ENCODE results near the gene CGN.

CGN gene

DNA sequence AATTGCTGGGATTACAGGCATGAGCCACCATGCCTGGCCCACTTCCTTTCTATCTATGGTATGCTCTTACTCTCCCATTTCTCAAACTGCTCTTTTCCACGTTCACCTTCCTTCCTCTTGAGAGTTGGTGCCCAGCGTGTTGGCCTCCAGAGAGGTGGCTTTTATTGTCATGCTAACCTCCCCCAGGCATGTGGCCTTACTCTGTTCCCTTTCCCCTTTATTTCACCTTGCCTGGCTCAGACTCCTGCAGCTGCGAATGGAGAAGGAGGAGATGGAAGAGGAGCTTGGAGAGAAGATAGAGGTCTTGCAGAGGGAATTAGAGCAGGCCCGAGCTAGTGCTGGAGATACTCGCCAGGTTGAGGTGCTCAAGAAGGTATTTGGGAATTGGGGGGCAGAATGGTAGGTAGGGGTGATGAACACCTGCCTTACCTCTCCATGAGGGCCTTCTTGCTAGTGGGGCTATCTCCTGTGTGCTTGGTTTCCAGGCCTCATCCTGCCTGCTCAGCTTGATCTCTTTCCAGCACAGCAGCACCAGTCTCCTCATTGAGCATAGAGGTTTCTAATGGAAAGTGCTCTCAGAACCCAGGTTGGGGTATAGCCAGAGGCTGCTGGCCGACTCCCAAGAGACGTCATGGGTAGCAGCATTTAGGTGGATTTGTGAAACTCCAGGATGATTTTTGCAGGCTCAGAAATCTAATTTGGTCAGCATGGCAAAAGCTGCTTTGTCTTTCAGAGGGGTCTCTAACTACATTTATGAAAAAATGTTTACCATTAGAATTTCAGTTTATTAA, 15.7 kb downstream of the CGN start:
- no peak for DNase-seq

DNA sequence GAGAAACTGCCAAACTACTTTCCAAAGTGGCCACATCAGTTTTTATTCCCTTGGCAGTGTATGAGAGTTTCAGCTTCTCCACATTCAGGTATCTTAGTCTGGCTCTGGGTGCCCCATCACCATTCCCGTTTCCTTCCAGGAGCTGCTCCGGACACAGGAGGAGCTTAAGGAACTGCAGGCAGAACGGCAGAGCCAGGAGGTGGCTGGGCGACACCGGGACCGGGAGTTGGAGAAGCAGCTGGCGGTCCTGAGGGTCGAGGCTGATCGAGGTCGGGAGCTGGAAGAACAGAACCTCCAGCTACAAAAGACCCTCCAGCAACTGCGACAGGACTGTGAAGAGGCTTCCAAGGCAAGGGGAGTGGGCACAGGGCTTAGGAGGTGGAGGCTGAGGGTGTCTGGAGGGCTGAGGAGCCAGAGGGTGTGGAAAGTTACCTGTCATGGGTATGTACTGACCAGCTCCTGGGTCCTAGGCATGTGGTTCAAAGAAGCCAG, 18.1 kb downstream of the CGN start:
- DNase-seq = no peak

DNA sequence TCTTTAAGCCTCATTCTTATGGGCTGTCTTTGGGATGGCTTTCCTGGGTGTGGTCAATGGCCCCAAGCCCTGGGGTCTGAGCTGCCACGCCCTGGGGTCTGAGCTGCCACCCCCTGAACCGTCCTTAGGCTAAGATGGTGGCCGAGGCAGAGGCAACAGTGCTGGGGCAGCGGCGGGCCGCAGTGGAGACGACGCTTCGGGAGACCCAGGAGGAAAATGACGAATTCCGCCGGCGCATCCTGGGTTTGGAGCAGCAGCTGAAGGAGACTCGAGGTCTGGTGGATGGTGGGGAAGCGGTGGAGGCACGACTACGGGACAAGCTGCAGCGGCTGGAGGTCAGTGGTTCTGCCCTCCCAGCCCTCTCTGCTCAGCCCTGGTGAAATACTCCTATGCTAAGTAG, 18.6 kb downstream of the CGN start:
- DNase-seq = no peak

DNA sequence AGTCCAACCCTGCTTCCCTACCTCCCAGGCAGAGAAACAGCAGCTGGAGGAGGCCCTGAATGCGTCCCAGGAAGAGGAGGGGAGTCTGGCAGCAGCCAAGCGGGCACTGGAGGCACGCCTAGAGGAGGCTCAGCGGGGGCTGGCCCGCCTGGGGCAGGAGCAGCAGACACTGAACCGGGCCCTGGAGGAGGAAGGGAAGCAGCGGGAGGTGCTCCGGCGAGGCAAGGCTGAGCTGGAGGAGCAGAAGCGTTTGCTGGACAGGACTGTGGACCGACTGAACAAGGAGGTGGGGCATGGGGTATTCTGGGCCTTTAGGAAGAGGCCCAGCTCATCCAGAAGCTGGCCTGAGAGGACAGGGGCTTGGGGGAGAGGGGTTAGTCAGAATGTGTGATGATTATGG, 19.3 kb downstream of the CGN start:
- DNase-seq = no peak

DNA sequence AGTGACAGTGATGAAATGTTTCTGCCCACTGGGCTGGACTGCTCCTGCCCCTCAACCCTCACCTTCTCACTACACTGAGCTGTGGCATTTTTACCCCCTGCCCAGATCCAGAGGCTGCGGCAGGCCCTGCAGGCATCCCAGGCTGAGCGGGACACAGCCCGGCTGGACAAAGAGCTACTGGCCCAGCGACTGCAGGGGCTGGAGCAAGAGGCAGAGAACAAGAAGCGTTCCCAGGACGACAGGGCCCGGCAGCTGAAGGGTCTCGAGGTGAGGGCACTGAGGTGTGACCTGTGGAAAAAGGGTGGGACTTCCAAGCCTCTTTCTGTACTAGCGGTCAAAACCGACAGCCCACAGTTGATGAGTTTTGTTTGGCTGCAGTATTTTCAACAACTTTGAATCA, 22.7 kb downstream of the CGN start:
- DNase-seq = no peak

DNA sequence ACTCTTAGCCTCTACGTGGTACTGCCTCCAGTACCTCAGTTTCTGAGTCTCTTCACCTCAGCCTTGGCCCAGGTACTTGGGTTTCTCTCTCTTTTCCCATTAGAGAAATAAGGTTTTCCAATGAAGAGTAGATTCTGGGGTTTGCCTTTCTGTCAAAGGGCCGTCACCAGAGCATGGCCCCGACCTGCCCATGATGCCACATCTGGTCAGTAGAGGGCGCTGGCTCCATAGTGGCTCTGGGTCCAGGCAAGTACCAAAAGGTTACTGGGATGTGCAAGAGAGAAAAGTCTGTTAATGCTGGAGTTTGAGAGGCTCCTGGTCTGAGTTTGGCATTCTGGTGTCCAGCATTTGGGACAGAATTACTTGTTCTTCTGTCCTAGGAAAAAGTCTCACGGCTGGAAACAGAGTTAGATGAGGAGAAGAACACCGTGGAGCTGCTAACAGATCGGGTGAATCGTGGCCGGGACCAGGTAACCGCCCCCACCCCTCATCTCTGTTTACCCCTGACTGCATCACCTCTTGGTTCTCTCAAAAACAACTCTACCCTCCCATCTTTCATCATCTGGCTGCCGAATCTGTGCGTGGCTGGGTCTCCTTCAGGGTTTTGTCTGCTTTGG, 23.6 kb downstream of the CGN start:
- peak; percentile 19 to 64 (median 60) for DNase-seq

DNA sequence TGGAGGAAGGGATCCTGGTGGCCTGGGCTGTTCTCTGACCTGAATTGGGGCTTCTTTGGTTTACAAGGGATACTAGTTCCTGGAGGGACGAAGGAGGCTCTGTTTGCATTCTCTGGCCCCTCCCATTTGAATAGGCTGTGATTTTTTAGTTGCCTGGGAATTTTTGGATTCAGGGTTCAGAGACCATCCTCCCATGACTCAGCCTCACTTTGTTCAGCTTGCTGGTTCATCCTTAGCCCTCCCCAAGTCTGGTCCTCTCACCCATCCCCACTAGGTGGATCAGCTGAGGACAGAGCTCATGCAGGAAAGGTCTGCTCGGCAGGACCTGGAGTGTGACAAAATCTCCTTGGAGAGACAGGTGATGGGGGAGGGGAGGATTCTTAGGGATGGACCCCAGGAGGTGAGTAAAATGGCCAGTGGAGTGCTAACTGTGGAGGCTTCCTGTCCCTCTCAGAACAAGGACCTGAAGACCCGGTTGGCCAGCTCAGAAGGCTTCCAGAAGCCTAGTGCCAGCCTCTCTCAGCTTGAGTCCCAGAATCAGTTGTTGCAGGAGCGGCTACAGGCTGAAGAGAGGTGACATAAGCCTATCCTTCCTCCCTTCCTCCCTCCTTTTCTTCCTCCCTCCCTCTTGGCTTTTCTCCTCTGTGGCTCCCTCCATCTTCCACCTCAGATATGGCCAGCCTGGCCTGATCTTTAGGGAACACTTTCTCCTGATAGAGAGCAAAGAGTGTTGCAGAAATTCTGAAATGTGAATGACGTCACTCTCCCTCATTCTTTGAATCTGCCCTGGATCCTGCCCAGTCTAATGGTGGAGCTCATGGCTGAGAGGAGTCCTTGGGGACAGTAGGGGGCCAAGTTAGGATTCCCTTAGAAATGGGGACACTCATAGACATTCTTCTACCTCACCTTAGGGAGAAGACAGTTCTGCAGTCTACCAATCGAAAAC, 24.4 kb downstream of the CGN start:
- DNase-seq = no peak

DNA sequence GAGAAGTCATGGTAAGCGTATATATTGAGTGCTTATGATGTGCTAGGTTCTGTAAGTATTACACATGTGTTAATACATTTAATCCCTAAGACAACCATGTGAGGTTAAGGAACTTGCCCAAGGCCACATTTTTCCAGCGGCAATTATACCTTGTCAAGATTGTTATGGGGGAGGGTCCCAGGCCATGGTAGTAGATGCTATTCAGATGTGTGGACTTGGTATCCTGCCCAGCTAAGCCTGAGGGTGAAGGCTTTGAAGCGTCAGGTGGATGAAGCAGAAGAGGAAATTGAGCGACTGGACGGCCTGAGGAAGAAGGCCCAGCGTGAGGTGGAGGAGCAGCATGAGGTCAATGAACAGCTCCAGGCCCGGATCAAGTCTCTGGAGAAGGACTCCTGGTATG, 25.3 kb downstream of the CGN start:
- no peak for DNase-seq

DNA sequence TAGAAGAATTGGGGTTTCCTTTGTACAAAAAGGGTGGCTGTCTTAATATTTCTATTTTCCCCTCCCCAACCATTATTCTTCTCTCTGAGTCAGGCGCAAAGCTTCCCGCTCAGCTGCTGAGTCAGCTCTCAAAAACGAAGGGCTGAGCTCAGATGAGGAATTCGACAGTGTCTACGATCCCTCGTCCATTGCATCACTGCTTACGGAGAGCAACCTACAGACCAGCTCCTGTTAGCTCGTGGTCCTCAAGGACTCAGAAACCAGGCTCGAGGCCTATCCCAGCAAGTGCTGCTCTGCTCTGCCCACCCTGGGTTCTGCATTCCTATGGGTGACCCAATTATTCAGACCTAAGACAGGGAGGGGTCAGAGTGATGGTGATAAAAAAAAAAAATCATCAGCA, 25.9 kb downstream of the CGN start:
- DNase-seq = no peak

DNA sequence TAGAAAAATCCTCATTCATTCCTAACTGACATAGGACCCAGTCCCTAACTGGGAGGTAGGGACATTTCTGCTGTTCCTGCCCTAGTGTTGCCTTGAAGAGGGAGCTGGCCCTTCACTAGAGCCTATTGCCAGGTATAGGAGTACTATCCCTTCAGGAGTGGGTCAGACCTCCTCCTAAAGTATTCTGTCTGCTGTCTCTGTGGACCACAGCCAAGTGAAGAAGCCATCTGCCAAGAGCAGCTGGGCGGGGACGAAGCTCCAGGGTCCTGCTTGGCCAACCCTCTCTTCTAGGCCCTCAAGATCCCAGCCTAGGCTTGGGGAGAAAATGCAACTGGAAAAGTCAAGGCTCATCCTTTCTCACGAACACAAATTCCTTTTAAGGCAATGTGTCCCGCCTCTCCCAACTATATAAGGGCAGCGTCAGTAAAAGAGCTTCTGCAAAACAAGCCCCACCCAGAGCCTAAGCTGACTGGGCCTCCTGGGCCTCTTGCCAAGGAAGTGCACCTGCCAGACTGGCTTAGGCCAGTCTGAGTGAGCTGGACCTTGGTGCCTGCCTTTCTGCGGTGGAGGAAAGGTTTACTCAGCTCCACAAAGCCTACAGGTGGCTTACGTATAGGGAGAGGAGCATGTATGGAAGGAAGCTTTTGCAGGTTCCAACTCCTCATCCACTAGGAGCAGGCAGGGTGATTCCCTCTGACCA, 28.3 kb downstream of the CGN start:
- no peak for DNase-seq

DNA sequence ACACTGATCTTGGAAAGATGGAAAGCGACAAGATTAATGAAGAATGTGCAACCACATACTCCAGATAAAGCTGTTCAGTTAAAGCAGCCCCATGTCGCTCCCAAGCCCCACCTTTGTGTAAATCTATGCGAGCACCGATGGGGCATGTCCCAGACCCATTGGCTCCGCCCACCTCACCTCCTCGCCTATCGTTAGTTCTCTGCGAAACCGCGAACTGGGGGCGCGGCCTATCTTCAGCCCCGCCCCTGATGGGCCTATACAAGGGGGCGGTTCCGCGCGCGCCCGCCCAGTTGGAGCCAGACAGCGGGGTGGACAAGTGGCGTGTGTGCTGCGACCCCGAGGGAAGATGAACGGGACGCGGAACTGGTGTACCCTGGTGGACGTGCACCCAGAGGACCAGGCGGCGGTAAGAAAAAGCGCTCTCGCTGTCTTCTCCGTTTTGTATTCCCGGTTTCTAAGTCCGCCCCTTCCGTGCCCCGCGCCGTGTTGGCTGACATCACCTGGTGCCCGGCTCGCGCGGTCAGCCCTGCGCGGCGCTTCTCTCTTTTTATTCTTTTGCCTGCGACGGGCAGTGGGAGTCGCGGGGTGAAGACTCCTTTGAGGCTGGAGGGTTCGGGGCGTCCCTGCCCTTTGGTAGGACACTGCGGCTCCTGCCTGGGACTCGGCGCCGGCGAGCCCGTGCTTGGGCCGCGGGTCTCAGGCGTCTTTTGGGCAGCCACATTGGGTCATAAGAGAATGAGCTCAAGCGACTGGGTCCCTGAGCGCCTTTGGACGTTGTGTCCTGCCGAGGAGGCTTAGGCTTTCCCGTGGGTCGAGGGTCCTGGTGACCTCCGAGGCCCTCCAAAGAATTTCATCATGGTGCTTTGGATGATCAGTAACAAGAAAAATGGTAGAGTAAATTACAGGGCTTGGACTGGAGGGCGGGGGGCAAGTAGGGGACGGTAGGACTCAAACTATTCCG, 29.1 kb downstream of the CGN start, which contains the start of gene TUFT1:
TSS of gene TUFT1 (plus strand) at position 289 of the 961 bp plus-strand sequence. CDS start at position 347, 58 bp downstream.
- DNase-seq = peak; percentile 71 to 92 (median 80)

DNA sequence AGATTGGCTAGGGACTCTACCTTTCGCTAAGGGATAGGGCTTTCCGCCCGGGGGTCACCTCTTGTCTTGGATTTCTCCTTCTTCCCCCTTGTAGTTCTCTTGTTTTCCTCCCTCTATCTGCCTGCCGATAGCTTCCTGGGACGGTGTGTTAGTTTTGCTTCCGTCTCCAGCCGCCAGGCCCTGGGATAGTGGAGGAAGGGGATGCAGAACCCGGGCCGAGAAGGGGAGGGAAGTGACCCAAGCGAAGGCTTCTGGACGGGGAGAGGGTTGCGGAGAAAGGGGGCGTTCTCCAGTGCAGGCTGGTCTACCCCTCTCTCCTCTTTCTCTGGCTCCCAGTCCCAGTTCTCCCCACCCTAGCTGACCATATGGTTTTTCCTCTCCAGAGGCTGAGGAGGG, 29.8 kb downstream of the CGN start:
- DNase-seq = no peak

DNA sequence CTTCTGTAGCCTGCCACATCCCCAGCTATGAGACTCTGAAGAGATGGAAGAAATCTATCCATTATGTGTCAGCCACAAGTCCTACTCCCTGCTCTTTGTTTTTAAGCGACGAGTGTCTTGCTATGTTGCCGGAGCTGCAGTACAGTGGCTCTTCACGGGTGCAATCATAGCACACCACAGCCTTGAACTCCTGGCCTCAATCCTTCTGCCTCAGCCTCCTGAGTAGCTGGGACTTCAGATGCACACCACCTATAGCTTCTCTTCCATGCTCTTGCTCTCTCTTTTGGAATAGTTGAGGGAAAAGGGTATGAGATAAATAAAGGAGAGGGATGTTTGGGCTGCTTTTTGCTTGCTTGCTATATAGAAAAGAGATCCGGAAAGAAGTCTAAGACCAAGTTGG, 30.6 kb downstream of the CGN start:
- no peak for DNase-seq

DNA sequence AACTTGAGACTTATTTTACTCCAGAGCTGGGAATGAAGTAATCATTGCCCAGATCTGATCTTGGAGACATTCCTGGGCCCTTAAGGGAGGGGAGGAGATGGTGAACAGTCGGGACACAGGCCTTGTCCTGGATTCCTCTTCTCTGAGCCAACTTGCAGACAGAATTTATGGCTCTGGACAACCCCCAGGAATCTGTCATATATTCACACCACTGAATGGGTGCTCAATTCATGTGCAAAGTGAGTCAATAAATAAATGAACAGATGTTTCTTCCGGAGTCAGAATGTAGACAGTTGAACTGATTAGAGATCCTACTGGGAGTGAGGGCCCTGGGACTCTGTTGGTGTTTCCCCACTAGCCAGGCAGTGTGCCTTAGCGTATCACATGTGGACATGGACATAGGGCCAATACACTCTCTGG, 31.5 kb downstream of the CGN start:
- DNase-seq = no peak

DNA sequence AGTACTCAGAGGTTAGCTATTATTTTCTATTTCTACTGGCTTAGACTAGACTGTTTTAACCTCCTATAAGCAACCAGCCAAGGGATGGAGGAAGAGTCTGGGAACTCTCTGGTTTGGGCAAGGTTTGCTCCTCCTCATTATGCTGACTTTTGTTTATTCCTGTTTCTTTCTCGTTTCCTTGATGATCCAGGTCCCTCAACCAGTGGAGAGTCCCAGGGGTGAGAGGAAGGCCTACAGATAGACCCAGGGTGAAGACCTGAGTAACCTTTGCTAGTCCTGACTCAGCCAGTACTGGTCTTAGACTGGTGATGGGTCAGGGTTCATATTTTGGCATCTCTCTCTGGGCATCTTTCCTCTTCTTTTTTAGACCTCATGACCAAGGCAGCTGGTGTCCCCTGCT, 34.4 kb downstream of the CGN start:
- DNase-seq = no peak

DNA sequence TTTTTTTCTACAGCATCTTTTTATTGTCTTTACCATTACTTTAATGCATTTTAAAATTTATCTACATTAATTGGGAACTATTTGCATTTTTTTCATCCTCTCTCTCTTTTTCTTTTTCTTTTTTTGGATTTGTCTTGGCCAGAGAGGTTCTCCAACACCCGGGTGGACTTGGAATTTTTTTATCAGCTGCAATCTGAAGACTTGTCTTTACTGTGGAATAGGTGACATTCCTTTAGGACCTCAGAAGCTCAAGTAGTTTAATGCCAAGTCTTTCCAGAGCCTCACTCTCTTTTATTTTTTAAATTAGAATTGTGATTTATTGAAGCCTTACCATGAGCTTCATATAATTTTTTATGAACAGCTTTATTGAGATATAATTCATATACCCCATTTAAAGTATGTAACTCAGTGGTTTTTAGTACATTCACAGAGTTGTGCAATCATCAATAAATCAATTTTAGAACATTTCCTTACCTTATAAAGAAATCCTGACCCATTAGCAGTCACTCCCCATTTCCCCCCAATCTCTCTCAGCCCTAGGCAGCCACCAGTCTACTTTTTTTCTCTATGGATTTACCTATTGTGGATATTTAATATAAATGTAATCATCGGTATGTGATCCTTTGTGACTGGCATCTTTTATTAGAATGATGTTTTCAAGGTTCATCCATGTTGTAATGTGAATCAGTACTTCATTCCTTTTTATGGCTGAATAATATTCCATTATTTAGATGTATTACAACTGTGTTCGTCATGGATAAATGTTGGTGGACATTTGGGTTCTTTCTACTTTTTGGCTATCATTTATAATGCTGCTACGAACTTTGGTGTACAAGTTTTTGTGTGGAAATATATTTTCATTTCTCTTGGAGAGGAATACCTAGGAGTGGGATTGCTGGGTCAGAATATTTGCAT, 35.1 kb downstream of the CGN start:
- no peak for DNase-seq

DNA sequence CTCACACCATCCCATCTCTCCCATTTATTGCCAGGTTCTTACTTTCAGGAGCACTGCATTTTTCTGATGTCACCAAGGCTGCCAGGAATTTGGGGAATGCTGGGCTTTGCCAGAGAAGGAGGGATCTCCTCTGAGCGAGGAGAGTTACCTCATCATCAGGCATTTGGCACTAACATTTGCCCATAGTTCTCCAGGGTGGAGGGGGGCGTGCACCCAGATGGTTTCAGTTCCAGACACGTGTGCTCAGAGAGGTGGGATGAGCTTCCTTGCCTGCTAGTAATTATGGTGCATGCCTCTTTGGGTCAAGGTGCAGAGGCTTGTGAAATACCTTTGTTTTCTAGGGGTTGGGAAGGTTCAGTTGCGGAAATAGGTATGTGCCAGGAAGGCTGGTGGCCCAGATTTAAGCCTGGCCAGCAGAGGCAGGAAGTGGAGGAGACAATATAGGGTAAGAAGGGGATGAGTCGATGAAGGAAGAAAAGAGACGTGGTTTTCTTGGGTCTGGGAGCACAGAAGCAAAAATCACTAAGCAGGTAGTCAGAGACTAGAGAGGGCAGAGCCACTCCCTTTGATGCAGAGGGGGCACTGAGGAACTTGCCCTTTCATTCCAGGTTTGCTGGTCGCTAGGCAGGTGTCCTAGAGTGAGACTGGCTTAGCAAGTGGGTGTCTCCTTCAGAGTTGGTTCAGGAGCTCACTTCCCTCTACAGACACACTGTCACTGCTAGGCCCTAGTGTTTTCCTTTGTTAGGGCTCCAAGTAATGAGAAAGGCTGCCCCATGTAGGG, 36.1 kb downstream of the CGN start:
- DNase-seq = no peak

DNA sequence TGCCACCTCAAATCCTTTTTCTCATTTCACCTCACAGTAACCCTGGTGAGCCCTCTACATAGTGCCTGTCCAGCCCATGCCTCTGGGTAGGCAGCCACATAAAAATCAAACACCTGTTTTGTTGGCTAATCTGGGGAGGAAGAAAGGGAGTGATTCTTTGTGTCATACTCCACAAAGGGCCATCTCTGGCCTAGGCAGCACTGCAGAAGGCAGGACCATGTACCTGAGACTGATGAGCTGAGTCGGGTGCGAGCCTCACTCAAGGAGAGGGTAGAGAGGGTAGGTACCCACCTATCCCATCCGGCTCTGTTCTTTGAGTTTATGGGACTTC, 36.7 kb downstream of the CGN start:
- DNase-seq = no peak

DNA sequence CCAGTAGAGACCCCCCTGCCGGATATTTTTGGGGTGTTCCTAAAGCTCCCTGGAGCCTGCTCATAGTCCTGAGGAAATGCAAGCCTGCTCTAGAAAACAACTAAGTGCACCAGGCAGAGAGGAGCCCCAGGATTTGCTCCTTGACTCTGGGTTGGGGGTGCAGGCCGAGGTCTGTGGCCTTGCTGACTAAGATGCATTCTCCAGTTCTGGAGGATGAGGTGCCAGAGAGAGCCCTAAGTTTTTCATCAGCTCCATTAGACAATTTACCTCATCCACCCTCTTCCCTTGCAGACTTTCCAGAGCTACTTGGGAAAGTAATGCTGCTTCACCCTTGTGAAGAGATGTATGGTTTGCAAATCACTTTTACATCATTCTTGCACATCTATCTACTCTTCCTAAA, 38.0 kb downstream of the CGN start:
- no peak for DNase-seq

DNA sequence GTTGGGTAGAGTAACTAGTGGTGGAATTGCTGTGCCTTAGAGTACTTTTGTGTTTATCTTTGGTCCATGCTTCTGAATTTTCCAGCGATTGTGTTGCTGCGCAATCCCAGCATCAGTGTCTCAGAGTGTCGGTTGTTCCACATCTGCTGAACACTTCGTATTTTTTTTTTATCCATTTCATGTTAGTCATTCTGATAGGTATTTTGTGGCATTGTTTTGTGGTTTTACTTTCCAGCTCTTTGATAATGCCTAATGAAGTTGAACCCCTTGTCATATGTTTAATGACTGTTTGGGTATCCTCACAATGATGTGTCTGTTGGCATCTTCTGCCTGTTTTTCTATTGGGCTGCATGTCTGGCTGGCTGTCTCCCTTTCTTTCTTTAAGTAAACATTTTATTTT, 42.5 kb downstream of the CGN start:
- DNase-seq = no peak

Measured in activated naive CD4-positive, alpha-beta T cell (primary cell).